Eye (tissue), 1 donor: ENCODE measurements around the gene GDI1.

Experiments
- DNase-seq: peaks from one replicate; pipeline ENCODE4 v3.0.0-alpha.2; 2015

The GDI1 gene

GRCh38 chrX:154464806-154465365 lies 27.9 kb downstream of the GDI1 start:
- DNase-seq = no peak

DNA sequence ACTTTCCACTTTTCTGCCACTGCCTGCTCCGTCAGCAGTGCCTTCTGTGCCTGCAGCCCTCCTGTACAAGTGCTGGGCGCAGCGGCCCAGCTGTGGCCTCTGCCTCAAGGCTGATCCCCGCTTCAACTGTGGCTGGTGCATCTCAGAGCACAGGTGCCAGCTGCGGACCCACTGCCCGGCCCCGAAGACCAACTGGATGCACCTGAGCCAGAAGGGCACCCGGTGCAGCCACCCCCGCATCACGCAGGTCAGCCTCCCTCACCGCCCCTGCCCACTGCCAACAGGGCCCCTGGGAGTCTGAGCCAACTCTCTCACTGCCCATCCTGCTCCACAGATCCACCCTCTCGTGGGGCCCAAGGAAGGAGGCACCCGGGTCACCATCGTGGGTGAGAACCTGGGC lies 28.6 kb downstream of the GDI1 start:
- no peak for DNase-seq

DNA sequence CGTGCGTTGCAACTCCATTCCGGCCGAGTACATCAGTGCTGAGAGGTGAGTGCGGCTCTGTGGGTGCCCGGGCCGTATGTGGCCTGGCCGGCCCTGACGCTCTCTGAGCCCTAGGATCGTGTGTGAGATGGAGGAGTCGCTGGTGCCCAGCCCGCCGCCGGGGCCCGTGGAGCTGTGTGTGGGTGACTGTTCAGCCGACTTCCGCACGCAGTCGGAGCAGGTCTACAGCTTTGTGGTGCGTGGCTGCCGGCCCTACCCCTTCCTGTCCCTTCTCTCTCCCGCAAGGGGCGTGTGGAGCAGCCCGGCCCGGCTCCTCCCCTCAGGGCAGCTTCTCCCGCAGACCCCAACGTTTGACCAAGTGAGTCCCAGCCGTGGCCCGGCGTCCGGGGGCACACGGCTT lies 29.1 kb downstream of the GDI1 start:
- DNase-seq = no peak

DNA sequence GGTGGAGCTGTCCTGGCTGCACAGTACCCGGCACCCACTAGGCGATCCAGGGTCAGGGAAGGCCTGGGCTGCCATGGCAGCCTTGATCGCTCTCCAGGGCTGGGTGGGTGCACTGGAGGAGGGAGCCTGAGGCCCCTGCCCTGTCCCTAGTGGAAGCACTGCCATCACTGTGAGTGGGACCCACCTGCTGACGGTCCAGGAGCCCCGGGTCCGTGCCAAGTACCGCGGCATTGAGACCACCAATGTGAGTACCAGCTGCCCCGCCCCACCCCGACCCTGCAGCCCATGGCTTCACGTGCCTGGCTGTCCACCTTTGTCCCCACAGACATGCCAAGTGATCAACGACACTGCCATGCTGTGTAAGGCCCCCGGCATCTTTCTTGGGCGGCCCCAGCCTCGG lies 30.0 kb downstream of the GDI1 start:
- DNase-seq = no peak

GRCh38 chrX:154467556-154467955 lies 30.6 kb downstream of the GDI1 start:
- no peak for DNase-seq

DNA sequence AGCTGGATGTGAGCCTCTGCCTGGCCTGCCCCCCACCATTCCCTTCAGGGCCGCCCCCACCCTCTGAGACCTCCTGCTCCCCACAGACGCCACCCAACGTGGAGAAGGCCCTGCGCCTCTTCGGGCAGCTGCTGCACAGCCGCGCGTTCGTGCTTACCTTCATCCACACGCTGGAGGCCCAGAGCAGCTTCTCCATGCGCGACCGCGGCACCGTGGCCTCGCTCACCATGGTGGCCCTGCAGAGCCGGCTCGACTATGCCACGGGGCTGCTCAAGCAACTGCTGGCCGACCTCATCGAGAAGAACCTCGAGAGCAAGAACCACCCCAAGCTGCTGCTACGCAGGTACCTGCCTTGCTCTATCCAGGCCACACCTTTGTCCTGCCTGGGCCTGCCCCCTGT lies 31.3 kb downstream of the GDI1 start:
- DNase-seq = no peak

DNA sequence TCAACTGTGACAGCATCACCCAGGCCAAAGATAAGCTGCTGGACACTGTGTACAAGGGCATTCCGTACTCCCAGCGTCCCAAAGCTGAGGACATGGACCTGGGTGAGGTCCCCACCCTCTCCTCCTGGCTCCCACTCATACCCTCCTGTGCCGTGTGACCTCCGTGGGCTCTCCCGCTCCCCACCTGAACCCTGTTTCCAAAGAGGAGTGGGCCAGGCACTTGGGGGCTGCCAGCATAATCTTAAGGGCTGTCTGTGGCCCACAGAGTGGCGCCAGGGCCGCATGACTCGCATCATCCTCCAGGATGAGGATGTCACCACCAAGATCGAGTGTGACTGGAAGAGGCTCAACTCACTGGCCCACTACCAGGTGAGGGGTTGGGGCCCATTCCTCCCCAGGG lies 32.2 kb downstream of the GDI1 start:
- DNase-seq = no peak

GRCh38 chrX:154469880-154470279 lies 32.9 kb downstream of the GDI1 start:
- no peak for DNase-seq

- no peak for DNase-seq
Measured at GRCh38 chrX:154470434-154470833, 33.5 kb downstream of the GDI1 start.

DNA sequence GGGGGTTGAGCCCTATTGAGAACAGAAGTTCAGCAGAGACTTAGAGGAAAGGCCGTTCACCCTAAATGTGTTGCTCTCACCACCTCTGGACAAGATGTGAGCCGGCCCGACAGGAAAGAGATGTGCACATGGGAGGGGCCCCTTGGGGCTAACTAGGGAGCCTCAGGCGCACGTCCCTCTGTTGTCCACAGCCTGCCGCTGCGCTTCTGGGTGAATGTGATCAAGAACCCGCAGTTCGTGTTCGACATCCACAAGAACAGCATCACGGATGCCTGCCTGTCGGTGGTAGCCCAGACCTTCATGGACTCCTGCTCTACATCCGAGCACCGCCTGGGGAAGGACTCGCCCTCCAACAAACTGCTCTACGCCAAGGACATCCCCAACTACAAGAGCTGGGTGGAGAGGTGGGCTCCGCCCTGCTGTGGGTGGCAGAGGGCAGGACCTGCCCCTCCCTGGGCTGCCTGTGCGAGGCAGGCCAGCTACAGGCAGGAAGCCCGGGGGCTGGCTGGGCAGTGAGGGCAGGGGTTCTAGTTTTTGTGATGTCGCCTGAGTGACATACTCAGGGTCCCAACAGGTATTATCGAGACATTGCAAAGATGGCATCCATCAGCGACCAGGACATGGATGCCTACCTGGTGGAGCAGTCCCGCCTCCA lies 34.1 kb downstream of the GDI1 start:
- no peak for DNase-seq

DNA sequence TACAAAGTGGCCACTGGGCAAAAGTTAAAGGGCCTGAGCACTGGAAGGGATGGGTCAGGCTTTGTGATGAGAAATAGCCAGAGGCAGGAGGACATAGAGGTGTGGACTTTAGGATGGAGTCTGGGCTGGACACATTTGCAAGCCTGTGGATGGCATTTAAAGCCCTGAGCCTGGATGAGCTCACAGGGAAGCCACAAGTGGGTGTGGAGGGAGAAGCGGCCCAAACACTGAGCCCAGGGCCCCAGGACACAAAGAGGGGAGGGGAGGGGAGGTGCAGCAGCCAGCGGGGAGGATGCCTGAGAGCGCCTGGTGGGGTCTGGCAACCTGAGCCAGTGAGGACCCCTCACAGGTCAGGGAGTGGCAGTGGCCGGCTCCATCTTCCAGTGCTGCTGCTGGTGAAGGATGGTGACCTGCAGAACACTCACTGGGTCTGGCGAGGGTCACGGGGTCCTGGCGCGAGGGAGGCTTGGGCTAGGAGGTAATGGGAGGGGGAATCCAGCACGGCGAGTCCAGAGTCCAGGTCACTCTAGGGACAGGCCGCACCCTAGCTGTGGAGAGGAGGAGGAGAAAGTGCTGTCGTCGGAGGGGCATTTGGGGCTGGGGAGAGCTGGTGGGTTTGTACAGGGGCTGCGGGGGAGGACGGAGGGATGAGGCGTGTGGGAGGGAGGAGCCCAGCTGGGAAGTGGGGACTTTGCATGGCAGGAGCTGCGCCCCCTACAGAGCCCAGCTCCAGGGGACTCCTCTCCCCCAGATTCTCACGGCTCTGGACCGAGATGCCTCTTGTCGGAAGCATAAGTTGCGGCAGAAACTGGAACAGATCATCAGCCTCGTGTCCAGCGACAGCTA lies 35.1 kb downstream of the GDI1 start:
- DNase-seq = no peak

DNA sequence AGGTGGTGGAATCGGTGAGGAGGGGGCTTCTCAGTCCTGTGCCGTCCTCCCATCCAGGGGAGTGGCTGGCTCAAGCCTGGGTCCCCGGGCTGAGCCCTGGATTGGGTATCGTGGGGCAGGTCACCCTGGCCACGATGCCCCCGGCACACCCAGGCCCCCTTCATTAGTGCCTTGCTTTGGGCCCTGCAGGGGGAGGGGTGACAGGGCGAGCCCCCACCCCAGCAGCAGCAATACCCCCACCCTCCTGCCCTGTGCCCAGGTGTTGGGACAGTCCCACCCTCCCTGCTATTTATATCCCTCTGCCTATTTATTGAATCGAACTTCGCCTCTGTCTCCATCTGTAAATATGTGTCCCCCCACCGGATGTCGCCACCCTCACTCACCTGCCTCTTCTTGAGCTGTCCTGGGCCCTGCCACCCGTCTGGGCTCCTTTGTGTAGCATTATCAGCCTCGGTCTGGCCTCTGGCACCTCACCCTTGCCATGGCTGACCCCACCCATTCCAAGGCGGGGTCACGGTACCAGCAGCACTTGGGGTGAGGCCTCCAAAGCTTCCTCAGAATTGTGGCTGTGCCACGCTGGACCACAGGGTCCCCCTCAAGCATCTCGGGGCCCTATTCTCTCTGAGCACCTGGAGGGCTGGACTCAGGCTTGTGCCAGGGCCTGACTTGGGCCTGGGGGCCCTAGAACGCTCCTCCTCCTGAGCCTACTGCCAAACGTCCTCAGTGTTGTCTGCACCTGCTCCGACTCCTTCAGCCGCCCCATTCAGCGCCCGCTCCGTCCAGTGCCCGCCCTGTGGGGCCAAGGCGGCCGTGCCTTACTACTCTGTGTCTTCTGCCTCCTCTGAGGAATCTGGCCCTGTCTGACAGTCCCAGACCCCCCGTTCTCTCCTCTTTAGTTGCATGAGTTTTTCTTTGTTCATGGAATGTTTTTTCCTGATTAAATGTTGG lies 36.0 kb downstream of the GDI1 start:
- DNase-seq = no peak

- DNase-seq = no peak
Measured at GRCh38 chrX:154473683-154474082, 36.7 kb downstream of the GDI1 start.

GRCh38 chrX:154476821-154477220 lies 39.9 kb downstream of the GDI1 start:
- DNase-seq = no peak

DNA sequence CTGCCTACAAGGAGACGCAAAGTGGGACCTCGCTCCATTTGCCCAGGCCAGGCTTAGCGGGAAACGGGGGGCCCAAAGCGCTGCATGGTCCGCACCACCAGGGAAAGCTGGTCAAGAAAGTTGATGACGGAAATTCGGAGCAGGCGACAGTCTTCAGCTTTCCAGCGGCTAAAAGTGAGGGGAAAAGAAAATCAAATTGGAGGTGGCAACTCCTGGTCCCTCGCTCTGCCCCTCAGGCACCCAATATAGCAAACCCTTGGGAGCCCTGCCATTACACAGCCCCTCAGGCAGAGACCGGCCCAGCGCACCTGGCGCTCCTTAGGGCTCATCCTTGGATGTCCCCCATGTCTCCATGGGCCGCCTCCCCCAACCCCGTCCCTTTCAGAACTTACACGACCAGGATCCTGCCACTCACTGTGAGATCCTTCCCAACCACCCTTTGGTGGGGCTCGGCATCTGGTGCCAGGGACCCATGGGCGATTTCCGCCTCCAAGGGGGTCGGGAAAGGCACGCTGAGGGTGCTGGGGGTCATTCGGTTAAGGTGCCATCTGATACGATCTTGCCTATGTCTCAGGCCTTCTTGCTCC lies 41.0 kb downstream of the GDI1 start:
- no peak for DNase-seq

DNA sequence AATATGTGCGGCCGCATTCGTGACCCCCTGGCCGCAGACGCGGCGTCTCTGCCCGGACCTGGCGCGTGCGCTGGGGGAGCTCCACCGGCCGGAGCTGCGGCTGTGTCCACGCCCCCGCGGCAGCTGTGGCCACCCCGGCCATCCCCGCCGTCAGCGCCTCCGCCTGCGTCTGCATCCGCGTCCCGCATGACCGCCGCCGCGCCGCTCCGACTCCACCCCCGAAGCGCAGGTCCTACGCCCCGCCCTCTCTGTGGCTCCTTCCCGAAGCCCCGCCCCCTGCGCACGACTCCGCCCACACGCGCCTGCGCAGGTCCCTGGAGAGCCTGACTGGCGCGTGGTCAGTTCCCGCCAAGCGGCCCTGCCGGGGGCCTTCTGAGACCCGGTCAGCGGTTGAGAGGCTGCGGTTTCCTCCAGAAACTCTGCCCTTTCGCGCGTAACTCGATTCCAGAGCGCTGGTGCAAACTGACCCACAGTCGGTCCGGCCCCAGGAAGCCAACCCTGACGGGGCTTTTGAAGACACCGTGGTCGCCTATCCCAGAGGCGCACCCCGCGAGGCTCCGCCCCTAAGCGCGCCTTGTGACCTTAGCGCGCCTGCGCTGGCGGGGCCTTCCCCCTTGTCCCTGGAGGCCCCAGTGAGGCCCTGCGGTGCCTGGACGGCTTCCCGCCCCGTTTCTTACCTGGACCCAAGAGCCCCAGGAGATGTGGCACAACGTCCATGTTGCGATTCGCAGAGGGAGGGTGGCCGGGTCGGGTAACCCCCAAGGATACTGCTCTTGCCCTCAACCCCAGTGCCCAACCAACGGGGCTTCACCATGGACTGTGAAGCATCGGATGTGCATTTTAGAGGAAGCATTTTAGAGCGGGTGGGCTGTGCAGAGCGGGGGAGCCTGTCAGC lies 42.0 kb downstream of the GDI1 start, which contains the start of gene LAGE3:
LAGE3 (minus strand) TSS at position 554 of the 895 bp plus-strand sequence; CDS start at position 188, 366 bp downstream.
- DNase-seq = peak; percentile 95

- no peak for DNase-seq
Measured at GRCh38 chrX:154481195-154481594, 44.2 kb downstream of the GDI1 start.

- DNase-seq = no peak
Measured at GRCh38 chrX:154481911-154482601, 45.1 kb downstream of the GDI1 start.

DNA sequence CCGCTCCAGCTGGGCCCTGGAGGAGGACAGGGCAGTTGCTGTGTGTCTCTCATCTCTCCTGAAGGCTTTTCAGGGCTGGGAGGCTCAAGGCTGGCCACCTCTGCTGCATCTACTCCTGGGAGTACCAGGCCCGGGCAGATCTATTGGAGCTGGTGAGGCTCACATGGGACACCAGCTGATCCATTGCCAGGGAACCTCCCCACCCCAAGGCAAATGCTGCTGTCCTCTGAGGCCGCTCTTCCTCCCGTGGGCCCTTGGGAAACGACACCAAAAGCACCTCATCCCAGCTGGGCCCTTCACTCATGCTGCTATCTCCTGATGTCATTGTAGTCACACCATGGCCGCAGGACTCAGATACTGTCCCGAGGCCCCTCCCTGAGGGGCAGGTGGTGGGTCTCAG lies 45.8 kb downstream of the GDI1 start:
- DNase-seq = no peak

DNA sequence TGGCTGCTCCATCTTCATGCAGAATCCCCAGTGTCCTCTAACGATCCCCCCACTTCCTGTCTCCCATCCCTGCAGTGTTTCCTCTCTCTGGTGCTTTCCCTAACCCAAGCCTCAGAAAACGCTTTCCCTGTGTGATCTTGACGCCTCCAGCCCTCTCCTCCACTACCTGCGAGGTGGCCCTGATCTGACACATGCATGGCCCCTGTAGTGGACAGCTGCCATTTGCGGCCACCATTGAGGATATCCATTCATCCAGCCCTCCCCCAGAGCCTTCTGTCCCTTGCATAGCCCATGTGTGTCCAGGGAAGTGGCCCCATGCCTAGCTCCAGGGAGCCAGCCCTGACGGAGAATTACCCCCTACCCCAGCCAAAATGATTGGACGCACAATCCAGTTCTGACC lies 46.4 kb downstream of the GDI1 start:
- no peak for DNase-seq
